ENCODE data around the gene CSTF3. TPM values are rescaled to one million over a fixed set of nuclear protein-coding genes. Genes with fewer than 3 reads are reported as not detected.

The CSTF3 gene
- total RNA-seq, 1 experiment from 2014 or later = 68.3 TPM

DNA sequence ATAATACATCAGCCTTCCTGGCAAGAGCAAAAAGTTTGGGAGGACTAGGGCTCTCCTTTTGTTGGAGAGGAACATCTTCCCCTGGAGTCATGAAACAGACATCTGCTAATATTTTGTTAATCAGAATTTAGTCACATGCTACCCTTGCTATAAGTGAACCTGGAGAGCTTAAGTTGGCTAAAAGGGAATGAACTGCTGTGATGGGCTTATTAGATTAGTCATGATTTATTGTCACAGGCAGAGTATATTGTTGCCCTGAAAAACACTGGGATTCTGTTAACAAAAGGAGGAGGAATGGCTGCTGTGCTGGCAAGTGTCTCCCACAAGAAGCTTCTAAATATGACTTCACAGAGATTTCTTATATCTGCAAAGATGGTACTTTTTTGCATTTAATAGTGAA, 105.9 kb downstream of the CSTF3 start:
- H3K4me3 Mint-ChIP-seq = no peak overlapping the region
- H3K27ac Mint-ChIP-seq = no peak overlapping the region
- DNase-seq (ENCODE audit: low spot score) (no peak), ATAC-seq (no peak)
- POLR2A ChIA-PET = no interaction called here
- H3K9me3 Mint-ChIP-seq = no peaks in the 10 kb centered on the region
- peaks cover 17% of the 10 kb centered on the region for H3K4me1 Mint-ChIP-seq
- CTCF ChIA-PET = interaction anchor here (1.1 kb wide), 1 partner anchor 11 kb away, joined by 6 read pairs; no protein-coding TSS in a partner anchor
- TF ChIP-seq, protein P1, sequence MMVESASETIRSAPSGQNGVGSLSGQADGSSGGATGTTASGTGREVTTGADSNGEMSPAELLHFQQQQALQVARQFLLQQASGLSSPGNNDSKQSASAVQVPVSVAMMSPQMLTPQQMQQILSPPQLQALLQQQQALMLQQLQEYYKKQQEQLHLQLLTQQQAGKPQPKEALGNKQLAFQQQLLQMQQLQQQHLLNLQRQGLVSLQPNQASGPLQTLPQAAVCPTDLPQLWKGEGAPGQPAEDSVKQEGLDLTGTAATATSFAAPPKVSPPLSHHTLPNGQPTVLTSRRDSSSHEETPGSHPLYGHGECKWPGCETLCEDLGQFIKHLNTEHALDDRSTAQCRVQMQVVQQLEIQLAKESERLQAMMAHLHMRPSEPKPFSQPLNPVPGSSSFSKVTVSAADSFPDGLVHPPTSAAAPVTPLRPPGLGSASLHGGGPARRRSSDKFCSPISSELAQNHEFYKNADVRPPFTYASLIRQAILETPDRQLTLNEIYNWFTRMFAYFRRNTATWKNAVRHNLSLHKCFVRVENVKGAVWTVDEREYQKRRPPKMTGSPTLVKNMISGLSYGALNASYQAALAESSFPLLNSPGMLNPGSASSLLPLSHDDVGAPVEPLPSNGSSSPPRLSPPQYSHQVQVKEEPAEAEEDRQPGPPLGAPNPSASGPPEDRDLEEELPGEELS (CRISPR knock-in tag; IDR thresholded peaks at IDR 0.05) = no peak
- TF ChIP-seq, protein P2, sequence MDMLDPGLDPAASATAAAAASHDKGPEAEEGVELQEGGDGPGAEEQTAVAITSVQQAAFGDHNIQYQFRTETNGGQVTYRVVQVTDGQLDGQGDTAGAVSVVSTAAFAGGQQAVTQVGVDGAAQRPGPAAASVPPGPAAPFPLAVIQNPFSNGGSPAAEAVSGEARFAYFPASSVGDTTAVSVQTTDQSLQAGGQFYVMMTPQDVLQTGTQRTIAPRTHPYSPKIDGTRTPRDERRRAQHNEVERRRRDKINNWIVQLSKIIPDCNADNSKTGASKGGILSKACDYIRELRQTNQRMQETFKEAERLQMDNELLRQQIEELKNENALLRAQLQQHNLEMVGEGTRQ (CRISPR knock-in tag; IDR thresholded peaks at IDR 0.05) = no peak
- no peak for TF ChIP-seq ELF4 (CRISPR knock-in tag; IDR thresholded peaks at IDR 0.05; ENCODE audit: low read depth)
- TF ChIP-seq, protein P3, sequence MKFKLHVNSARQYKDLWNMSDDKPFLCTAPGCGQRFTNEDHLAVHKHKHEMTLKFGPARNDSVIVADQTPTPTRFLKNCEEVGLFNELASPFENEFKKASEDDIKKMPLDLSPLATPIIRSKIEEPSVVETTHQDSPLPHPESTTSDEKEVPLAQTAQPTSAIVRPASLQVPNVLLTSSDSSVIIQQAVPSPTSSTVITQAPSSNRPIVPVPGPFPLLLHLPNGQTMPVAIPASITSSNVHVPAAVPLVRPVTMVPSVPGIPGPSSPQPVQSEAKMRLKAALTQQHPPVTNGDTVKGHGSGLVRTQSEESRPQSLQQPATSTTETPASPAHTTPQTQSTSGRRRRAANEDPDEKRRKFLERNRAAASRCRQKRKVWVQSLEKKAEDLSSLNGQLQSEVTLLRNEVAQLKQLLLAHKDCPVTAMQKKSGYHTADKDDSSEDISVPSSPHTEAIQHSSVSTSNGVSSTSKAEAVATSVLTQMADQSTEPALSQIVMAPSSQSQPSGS (CRISPR knock-in tag; IDR thresholded peaks at IDR 0.05; ENCODE audit: borderline replicate concordance, low read depth) = no peak
- TF ChIP-seq, protein P4, sequence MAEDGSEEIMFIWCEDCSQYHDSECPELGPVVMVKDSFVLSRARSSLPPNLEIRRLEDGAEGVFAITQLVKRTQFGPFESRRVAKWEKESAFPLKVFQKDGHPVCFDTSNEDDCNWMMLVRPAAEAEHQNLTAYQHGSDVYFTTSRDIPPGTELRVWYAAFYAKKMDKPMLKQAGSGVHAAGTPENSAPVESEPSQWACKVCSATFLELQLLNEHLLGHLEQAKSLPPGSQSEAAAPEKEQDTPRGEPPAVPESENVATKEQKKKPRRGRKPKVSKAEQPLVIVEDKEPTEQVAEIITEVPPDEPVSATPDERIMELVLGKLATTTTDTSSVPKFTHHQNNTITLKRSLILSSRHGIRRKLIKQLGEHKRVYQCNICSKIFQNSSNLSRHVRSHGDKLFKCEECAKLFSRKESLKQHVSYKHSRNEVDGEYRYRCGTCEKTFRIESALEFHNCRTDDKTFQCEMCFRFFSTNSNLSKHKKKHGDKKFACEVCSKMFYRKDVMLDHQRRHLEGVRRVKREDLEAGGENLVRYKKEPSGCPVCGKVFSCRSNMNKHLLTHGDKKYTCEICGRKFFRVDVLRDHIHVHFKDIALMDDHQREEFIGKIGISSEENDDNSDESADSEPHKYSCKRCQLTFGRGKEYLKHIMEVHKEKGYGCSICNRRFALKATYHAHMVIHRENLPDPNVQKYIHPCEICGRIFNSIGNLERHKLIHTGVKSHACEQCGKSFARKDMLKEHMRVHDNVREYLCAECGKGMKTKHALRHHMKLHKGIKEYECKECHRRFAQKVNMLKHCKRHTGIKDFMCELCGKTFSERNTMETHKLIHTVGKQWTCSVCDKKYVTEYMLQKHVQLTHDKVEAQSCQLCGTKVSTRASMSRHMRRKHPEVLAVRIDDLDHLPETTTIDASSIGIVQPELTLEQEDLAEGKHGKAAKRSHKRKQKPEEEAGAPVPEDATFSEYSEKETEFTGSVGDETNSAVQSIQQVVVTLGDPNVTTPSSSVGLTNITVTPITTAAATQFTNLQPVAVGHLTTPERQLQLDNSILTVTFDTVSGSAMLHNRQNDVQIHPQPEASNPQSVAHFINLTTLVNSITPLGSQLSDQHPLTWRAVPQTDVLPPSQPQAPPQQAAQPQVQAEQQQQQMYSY (CRISPR knock-in tag; IDR thresholded peaks at IDR 0.05) = no peak
- TF ChIP-seq, protein P5, sequence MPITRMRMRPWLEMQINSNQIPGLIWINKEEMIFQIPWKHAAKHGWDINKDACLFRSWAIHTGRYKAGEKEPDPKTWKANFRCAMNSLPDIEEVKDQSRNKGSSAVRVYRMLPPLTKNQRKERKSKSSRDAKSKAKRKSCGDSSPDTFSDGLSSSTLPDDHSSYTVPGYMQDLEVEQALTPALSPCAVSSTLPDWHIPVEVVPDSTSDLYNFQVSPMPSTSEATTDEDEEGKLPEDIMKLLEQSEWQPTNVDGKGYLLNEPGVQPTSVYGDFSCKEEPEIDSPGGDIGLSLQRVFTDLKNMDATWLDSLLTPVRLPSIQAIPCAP (CRISPR knock-in tag; IDR thresholded peaks at IDR 0.05) = no peak
- TF ChIP-seq, protein P6, sequence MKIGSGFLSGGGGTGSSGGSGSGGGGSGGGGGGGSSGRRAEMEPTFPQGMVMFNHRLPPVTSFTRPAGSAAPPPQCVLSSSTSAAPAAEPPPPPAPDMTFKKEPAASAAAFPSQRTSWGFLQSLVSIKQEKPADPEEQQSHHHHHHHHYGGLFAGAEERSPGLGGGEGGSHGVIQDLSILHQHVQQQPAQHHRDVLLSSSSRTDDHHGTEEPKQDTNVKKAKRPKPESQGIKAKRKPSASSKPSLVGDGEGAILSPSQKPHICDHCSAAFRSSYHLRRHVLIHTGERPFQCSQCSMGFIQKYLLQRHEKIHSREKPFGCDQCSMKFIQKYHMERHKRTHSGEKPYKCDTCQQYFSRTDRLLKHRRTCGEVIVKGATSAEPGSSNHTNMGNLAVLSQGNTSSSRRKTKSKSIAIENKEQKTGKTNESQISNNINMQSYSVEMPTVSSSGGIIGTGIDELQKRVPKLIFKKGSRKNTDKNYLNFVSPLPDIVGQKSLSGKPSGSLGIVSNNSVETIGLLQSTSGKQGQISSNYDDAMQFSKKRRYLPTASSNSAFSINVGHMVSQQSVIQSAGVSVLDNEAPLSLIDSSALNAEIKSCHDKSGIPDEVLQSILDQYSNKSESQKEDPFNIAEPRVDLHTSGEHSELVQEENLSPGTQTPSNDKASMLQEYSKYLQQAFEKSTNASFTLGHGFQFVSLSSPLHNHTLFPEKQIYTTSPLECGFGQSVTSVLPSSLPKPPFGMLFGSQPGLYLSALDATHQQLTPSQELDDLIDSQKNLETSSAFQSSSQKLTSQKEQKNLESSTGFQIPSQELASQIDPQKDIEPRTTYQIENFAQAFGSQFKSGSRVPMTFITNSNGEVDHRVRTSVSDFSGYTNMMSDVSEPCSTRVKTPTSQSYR (CRISPR knock-in tag; IDR thresholded peaks at IDR 0.05) = no peak
- TF ChIP-seq TP53 (CRISPR knock-in tag; IDR thresholded peaks at IDR 0.05) = no peak
- TF ChIP-seq CREM (CRISPR knock-in tag; IDR thresholded peaks at IDR 0.05) = no peak
- TF ChIP-seq, protein P7, sequence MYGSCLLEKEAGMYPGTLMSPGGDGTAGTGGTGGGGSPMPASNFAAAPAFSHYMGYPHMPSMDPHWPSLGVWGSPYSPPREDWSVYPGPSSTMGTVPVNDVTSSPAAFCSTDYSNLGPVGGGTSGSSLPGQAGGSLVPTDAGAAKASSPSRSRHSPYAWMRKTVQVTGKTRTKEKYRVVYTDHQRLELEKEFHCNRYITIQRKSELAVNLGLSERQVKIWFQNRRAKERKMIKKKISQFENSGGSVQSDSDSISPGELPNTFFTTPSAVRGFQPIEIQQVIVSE (CRISPR knock-in tag; IDR thresholded peaks at IDR 0.05; ENCODE audit: borderline replicate concordance) = no peak
- TF ChIP-seq, protein P8, sequence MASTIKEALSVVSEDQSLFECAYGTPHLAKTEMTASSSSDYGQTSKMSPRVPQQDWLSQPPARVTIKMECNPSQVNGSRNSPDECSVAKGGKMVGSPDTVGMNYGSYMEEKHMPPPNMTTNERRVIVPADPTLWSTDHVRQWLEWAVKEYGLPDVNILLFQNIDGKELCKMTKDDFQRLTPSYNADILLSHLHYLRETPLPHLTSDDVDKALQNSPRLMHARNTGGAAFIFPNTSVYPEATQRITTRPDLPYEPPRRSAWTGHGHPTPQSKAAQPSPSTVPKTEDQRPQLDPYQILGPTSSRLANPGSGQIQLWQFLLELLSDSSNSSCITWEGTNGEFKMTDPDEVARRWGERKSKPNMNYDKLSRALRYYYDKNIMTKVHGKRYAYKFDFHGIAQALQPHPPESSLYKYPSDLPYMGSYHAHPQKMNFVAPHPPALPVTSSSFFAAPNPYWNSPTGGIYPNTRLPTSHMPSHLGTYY (CRISPR knock-in tag; IDR thresholded peaks at IDR 0.05) = no peak
- H3K27me3 Mint-ChIP-seq (ENCODE audit: low read depth) = no peaks in the 10 kb centered on the region
- H3K36me3 Mint-ChIP-seq = peaks cover 26% of the 10 kb centered on the region

Data from WTC11 (cell line).